ENCODE results near the gene RANBP3.
A peak's percentile ranks its signal among the peaks of the same experiment; 100 is the strongest.

The RANBP3 gene

DNA sequence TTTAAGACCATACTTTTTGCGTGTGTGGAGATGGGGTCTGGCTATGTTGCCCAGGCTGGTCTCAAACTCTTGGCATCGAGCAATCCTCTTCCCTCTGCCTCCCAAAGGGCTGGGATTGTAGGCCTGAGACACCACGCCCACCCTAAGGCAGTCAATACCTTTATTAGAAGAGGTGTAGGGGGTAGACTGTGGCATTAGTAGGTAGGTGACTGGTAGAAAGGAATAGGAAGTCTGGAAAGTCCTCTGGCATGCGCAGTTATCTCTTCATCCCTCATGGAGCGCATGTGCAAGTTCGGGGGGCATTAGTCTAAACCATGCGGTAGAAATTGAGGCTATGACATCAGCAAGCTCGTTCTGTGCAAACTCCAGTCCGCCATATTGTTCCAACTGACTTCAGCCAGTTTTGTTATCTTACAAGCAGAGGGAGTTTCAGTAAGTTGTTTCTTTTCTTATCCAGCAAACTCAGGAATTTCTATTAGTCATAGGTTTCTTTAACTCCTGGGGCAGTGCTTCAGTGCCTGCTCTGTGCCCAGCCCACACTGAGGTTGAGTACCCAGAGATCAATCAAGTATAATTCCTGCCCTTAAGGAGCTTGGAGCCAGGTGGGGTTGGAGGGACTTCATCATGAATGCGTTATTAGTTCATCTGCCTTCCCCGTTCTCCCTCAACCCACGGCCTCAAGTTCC lies 7.3 kb upstream of the RANBP3 start:
- DNase-seq: no peak

DNA sequence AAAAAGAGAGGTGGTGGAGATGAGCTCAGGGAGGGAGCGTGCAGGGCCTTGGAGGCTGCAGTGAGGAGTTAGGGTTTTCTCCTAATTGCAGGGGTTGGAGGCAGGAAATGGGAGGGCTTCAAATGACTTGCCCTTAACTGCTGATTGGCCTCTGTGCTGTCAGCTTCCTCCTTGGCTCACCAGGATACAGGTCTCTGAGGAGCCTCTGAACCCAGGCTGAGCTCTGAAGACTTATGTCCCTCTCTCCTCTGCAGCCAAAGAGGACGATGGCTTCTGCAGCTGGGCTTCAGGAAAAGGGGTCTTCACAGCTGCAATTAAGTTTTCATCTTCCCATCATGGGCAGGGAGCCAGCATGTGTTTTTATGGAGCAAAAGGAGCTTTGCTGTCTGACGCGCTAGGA lies 6.7 kb upstream of the RANBP3 start:
- DNase-seq: no peak

DNA sequence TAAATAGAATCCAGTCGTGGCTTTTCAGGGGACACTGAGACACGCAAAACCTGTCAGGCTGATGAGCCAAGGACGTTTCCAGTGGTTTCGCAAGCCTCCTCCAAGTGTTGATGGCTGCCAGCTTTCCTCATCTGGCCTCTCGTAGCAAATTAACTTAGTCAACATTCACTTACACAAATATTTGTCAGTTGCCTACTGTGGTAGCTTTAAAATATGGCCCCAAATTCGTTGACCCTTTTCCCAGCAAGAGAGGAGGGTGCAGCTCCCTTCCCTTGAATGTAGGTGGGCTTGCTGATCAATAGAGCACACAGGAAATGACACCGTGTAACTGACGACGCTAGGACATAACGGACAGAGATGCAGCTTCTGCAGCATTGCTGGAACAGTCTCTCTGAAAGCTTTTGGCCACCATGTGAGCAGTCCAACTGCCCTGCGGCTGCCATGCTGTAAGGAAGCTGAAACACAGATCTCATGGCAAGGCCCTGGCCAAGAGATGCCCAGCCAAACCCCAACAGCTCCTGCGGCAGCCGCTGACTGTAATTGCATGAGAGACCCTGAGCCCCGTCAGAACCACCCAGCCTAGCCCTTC lies 5.5 kb upstream of the RANBP3 start:
- DNase-seq: no peak

DNA sequence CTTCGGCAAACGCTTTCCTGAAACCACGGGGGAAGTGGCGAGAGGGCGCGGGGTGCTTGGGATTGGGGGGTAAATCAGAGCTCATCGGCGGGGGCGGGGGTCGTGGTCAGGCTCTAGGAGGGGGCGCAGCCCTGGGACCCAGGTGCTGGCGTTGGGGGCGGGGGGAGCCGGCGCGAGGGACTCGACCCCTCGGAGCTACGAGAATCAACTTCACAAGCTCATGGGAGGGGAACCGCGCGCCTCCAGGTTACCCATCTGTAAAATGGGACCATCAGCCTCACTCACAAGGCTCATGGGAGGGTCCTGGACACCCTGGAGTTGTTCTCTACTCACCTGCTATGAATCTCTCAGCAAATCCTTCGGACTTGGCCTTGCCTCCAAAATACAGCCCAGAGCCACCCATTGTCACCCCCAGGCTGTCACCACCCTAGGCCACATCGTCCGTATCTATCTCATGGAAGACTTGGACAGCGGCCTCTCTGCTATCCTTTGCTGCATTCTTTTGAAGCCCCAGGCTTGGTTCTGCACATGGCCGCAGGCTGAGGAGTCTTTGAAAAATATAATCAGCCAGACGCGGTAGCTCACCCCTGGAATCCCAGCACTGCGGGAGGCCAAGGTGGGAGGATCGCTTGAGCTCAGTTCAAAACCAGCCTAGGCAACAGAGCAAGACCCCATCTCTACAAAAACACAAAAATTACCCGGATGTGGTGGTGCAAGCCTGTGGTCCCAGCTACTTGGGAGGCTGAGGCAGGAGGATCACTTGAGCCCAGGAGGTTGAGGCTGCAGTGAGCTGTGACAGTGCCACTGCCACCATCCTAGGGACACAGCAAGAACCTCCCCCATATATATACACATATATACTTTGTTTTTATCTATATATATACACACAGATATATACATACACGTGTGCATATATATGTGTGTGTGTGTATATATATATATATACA lies 939 bp upstream of the RANBP3 start:
- peak in 1 of 3 experiments; percentile 55 for DNase-seq

DNA sequence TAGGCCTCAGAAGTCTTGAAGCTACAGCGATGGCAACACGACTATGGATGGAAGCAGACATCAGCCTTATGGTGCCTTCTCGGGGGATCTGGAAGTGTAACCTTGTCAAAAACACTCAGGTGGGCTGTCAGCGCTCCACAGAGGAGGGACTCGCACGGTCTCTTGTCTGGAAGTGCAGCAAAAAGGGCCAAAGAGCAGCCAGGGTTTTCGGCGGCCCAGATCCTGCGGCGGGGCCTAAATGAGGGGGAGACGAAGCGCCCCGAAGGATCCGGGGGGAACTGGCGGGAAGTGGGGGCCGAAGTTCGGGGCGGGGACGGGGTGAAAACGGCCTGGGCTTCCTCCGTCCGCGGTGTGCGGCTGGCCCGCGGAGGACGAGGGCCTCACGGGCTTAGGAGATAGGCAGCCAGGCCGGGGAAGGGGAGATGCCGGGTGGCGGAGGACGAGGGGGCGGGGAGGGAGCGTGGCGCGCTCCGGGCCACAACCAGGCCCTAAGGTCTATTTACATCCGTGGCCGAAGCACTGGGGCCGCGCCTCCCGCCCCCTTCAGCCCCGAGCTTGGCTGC lies 637 bp downstream of the RANBP3 start:
- DNase-seq: no peak

DNA sequence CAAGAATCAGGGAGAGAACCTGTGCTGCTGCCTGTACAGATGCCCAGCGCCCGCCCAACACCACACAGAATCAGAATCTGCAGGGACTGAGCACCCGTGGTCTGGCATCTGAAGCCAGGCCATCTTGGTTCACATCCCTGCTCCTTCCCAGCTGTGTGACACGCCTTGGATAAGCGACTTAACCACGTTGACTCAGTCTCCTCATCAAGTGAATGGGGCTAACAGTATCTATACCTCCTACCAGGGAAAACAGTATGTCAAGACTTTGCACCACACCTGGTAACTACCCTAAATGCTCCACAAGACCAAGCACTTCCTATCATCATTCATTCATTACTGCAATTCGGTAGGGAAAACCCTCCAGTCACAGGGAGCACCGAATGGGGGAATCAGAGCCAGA lies 1.2 kb downstream of the RANBP3 start:
- DNase-seq: no peak

DNA sequence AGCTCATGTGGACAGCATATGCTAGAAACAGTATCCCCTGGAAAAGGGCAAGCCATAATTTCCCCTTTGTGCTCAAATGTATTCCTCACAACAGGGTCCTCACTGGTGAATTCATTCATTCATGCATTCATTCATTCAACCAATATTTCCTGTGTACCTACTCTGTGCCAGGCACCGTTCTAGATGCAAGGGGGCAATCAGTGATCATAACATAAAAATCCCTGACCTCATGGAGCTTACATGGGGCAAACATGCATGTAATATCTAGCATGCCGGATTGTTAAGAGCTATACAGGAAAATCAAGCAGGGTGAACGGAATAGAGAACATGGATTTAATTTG lies 2.6 kb downstream of the RANBP3 start:
- DNase-seq: no peak

DNA sequence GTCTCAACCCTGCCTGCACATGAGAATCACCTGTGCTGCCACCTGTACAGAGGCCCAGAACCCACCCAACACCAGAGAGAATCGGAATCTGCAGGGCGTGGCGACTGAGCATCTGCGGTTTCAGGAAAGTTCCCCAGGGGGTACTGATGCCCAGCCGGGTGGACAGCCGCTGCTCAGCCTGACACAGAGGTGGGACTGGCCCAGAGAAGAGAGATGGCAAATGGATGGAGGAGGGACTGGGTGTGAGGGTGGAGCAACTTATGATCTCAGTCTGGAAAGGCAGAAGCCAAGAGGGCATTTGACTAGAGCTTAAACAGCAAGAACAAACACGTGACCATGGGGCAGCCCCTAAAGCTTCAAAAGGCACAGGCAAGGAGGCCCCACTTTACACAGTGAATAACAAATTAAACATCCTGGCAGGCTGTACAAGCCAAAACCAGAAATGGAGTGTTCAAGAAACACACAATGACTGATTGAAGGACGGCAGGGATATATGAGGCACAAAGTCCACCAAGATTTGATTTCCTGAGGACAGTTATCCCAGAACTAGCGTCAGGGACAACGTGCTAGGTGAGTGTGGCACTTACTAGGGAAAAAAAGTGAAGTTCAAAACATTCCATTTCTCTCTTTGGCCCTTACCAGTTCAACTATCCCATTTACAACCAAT lies 3.1 kb downstream of the RANBP3 start:
- DNase-seq: no peak

DNA sequence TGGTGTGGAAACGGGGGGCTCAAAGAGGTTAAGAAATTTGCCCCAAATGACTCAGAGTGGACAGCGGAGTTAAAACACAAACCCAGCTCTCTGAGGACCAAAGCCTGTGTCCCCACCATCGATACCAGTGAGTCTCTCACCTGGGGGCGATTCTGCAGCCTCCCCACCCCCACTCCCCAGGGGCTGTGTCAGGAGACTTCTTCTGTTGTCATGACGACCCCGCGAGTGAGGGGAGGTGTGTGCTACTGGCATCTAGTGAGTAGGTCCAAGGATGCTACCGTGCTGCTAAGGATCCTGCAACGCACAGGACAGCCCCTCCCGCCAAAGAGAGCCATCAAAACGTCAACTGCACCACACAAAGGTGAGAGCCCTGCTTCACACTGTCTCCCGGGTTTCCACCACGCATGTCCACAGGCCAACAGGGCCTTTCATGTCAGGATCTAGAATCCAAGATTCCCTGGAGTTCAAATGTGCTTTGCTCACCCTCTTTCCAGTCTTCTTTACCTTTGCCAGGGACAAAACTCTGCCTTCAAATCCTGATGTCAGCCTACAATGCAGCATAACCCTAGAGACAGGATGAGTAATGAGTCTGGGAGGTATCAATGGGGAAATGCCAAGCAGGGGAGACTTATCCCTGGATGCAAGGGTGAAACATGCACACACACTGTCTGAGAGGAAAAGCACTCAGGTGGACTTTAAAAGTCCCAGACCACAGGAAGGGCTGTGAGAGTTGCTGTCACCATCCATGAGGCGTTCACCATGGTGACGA lies 3.9 kb downstream of the RANBP3 start:
- DNase-seq: peak in 1 of 3 experiments; percentile 39

DNA sequence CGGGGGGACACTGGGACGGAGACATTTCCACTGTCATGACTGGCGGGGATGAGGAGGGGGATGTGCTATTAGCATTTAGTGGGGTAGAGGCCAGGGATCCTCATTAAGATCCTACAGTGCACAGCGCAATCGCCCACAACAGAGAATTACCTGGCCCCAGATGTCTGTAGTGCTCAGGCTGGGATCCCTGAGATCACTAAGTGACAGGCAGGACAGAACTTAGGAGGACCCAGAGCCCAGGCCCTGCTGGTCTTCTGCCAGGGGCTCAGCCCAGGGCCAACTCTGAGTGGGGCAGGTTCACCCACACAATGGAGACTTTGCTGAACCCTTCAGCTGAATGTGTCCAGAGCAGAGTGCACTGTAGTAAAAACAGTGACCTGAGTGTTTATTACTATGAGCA lies 4.6 kb downstream of the RANBP3 start:
- DNase-seq: no peak

DNA sequence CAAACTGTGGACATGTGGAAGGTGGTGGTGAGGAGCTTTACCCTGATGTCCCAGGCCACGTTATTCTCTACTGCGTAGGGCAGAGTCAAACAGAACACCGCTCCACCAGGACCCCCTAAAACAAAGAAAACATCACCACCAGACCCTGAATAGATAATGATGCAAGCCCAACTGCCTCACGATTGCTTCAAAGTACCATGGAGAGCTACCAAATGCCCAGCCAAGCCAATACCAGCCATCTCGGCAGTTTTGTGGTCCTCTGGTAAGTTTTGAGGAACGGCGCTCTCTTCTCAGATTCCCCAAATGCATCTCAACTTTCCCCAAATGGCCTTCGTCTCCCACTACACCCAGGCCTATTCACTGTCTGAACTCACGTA lies 5.6 kb downstream of the RANBP3 start:
- DNase-seq: no peak

DNA sequence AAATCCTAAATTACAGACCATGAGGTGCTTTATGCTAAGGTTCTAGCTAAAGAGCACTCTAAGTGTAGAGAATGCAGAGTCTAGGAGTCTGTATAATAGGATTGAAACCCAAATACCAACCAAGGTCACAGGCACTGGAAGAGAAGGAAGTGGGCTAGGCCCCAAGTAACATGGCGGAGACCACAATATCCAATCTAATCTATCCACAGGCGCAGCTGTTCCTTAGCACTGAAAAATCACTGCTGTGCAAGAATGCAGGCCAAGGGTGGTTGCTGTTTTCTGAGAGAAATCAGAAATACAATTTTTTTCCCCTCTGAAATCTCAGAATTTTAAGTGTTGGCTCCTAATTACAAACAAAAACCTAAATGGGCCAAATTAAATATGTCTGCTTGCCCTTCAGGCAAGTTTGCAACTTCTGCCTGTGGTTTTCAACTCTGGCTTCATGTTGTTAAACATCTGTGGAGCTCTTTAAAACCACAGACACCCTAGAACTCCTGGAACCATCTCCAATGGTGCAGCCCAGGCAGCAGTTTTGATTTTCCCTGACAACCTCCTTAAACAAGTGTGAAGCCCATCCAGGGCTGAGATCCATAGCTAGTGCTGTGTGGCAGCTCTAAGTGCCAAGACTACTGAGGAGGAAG lies 6.1 kb downstream of the RANBP3 start:
- no peak for DNase-seq

DNA sequence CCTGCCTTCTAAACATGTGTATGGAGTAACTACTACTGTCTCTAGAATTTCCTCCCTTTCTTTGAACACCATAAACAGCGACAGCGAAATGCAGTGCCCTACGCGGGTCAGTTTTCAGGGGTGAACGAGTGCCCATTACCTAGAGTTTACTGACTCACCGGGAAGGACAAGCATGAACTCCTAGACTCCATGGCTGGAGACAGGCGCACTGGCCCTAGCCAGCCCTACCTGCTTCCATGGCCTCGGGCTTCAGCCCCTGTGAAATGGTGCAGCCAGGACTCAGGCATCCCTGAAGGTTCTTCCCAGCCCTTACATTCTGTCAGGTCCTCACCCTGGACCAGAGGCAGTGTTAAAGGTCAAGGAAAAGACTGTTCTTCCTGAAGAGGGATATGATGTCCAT lies 8.5 kb downstream of the RANBP3 start:
- DNase-seq: no peak

DNA sequence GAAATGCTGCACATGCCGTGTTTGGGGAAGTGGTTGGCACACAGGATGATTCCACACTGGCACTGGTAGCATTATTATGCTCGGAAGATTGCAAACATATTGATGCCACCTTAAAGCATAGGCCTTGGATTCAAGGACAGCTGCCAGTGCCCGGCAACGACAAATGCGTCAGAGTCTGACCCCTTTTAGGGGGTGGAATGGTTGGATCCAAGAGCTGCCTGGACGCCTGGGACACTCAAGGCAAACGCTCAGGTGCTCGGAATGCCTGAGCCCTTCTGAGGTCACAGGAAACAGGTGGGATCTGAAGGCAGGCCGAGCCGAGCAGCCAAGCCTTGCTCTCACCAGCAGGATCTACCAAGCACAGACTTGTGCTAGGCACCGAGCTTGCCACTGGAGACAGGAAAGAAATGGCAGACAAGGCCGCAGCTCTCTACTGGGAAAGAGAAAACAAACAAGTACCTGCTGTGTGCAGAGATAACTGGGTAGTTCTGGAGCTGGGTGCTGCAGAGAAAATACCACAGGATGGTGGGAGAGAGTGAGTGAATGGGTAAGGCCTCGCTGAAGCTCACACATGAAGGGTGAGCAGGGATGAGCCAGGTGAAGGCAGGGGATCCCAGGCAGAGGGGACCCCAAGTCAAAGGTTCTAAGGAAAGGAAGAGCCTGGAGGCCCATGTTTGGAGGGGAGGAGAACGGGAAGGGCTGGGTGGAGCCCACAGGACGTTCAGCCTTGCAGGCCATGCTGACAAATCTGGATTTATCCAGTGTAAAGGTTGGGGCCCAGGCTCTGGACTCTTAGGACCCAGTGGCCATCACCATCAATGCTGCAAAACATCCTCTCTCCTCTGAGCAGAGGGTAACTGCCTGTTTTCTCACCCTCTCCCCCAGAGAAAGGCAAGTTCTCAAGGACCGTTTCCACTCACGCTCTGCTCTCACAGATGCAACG lies 9.2 kb downstream of the RANBP3 start:
- DNase-seq: peak in 1 of 3 experiments; percentile 51

DNA sequence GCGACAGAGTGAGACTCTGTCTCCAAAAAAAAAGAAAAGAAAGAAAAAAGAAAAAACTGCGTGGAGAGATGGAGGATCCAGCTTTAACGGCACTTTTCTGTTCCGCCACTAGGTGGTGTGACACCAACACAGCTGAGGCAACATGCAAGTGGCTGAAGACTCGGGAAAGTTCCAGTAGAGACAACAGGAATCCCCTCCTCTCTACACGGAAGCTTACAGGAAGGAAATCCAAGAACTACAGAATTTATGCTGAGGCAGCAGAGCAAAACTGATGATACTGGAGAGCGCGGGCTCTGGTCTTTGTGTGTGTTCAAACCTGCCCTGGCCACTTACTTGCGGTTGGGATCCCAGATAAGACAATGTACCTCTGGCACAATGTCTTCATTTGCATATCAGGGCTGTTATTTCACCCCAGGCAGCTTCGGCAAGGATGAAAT lies 9.9 kb downstream of the RANBP3 start:
- DNase-seq: peak; percentile 40 to 80 (median 46)

DNA sequence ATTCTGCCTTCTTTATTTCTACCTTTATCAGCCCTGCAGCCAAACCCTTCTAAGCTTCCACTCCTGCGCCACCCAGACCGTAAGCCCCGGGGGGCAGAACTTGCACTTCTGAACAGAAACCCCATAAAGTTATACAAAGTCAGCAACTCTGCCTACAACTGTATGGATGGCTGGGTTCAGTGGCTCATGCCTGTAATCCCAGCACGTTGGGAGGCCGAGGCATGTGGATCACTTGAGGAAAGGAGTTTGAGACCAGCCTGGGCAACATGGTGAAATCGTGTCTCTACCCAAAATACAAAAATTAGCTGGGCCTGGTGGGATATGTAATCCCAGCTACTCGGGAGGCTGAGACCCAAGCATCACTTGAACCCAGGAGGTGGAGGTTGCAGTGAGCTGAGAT lies 10.4 kb downstream of the RANBP3 start:
- no peak for DNase-seq

DNA sequence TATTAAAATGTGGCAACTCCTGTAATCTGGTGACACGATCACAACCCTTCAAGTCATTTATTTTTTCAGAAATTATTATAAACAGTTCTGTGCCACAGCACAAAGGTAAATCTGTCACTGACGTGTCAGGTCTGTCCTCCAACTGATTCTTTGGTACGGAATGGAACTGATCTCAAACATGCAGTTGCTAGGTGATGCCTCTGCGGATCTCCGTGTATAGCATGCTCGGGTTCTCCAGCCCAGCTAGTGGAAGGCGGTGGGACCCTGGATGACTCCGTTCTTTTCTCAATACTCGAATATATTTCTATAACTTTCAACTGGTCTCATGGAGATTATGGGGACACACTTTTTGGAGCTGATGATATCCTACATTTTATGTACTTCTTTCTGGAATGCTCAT lies 11.0 kb downstream of the RANBP3 start:
- DNase-seq: no peak

DNA sequence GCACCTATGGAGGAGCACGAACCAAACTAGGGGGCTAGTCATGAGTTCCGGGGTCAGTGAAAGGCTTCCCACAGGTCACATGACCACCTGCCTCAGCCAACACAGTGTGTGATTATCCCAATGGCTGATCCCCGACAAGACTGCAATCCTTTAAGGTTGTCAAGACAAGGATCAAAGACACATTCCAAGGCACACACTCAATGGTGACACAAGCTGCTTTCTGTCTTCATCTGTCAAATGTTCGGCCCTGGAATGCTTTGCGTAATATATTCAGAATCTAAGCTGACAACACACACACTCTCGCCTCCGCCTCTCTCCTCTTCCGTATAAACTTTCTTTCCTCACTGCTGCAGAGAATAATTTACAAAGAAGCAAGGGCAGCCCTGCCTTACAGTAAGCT lies 11.7 kb downstream of the RANBP3 start:
- DNase-seq: no peak

DNA sequence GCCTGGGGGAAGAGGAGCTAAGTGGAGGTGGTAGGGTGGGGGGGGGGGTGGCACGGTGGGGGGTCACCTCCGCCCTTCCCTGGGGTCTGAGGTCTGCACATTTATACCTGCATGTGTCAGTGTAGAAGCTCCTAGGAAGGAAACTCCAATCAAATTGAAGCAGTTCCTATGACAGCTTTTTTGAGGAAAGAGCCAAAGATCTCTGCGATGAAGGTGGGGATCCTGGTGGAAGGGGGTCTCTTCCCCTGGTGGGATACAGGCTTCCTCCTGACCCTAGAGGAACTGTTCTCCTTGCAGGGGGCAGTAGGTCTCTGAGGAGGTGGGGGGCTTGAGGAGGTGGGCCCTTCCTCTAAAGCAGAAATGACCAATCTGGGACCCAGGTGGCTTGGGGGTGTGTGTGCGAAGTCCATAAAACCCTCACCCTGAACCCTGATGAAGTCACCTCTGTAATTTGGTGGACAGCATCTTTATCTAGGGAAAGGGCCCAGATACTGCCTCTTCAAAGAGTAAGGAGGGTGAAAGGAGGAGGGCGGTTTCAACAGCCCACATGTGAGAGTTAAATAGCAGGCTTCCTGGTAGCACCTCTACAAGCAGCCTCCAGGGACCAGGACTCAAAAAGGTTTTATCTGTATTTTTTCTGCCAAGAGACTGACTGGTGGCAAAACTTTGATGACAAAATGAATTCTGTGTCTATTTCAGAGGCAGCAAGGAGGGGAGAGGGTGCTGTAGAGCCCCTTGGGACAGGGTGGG lies 12.9 kb downstream of the RANBP3 start:
- DNase-seq: no peak

DNA sequence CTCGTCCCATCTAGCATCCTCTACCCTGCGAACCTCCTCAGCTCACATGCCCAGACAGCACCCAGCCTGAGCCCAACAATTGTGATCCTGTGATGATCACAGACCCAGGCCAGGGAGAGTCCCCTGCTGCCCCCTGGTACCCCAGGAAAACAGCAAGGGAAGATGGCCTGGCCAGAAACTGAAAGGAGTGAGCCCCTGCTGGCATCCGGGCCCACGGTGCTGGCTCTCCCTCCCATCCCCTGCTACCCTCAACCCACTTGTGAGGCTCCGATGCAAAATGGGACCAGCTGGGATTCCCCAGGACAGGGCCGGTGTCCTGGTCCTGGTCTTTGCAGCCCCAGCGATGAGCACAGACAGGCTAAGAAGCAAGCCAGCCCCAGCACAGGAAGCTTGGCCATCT lies 14.1 kb downstream of the RANBP3 start:
- no peak for DNase-seq
